Measurements from ENCODE around the gene SLC35D3. TPM values are rescaled to one million over a fixed set of nuclear protein-coding genes. Genes with fewer than 3 reads are reported as not detected.
"Not testable (repeated sequence)": the region's sequence is repeated elsewhere in the genome, so short reads cannot be mapped to it uniquely, and the experiment has no call there.

The SLC35D3 gene
- total RNA-seq, 1 donor from 2014 or later: 0.10 TPM

- DNase-seq: no peak
Observed at GRCh38 chr6:136923116-136923953, 1.2 kb downstream of the SLC35D3 start.

- DNase-seq: no peak
Observed at GRCh38 chr6:136923954-136924673, 2.0 kb downstream of the SLC35D3 start.

- DNase-seq: no peak
Observed at GRCh38 chr6:136926383-136926782, 4.3 kb downstream of the SLC35D3 start.

GRCh38 chr6:136927292-136927691 lies 5.2 kb downstream of the SLC35D3 start:
- no peak for DNase-seq

- DNase-seq: no peak
Observed at GRCh38 chr6:136930528-136930927, 8.4 kb downstream of the SLC35D3 start.

GRCh38 chr6:136932599-136932998 lies 10.5 kb downstream of the SLC35D3 start:
- no peak for DNase-seq

GRCh38 chr6:136945072-136945471 lies 23.0 kb downstream of the SLC35D3 start:
- DNase-seq: no peak

- DNase-seq: no peak
Observed at GRCh38 chr6:136945711-136946121, 23.6 kb downstream of the SLC35D3 start.

- no peak for DNase-seq
Observed at GRCh38 chr6:136947037-136947436, 24.9 kb downstream of the SLC35D3 start.

GRCh38 chr6:136949957-136950356 lies 27.9 kb downstream of the SLC35D3 start:
- DNase-seq: not testable (repeated sequence)

GRCh38 chr6:136950436-136951126 lies 28.5 kb downstream of the SLC35D3 start:
- DNase-seq: no peak

GRCh38 chr6:136952714-136953260 lies 30.7 kb downstream of the SLC35D3 start:
- no peak for DNase-seq

GRCh38 chr6:136955123-136955522 lies 33.0 kb downstream of the SLC35D3 start:
- no peak for DNase-seq

- DNase-seq: peak; percentile 5
Observed at GRCh38 chr6:136956590-136957544, 34.8 kb downstream of the SLC35D3 start.

- DNase-seq: no peak
Observed at GRCh38 chr6:136958168-136958567, 36.1 kb downstream of the SLC35D3 start.

GRCh38 chr6:136959471-136959891 lies 37.4 kb downstream of the SLC35D3 start:
- no peak for DNase-seq

- DNase-seq: not testable (repeated sequence)
Observed at GRCh38 chr6:136959935-136960334, 37.8 kb downstream of the SLC35D3 start.

GRCh38 chr6:136960781-136961180 lies 38.7 kb downstream of the SLC35D3 start:
- no peak for DNase-seq

- no peak for DNase-seq
Observed at GRCh38 chr6:136961848-136962247, 39.7 kb downstream of the SLC35D3 start.

GRCh38 chr6:136962661-136963060 lies 40.6 kb downstream of the SLC35D3 start:
- peak; percentile 5 for DNase-seq

GRCh38 chr6:136963259-136963658 lies 41.2 kb downstream of the SLC35D3 start:
- no peak for DNase-seq

Measured in skin of body (tissue), 2 donors.